ENCODE measurements around the gene COL19A1. TPM values are rescaled to one million over a fixed set of nuclear protein-coding genes. Genes with fewer than 3 reads are reported as not detected.

COL19A1 gene
- total and polyA plus RNA-seq, 3 donors from 2014 or later, result 0.30 to 2.5 (median 1.4) TPM

GRCh38 chr6:70028246-70028645 is 161.9 kb downstream of the COL19A1 start:
- TF ChIP-seq POLR2A (IDR thresholded peaks at IDR 0.05), result no peak
- TF ChIP-seq CTCF (IDR thresholded peaks at IDR 0.05), result no peak
- peak; percentile 21 for DNase-seq
- WGBS, 2 donors, result 53 to 57% methylated on average over 1 of the region's 1 CpG
- Histone ChIP-seq H3K27ac (no peak overlapping the region), H3K4me1 (no peaks in the 10 kb centered on the region), H3K27me3 (no peaks in the 10 kb centered on the region), H3K4me3 (no peak overlapping the region), H3K9me3 (no peaks in the 10 kb centered on the region), H3K36me3 (ENCODE audit: low read depth, missing control alignments) (no peaks in the 10 kb centered on the region)
- intact Hi-C loops (cut with DNase I; ENCODE audit: low total_unique reads), result no loop called here

- no peak for TF ChIP-seq CTCF (IDR thresholded peaks at IDR 0.05)
- TF ChIP-seq POLR2A (IDR thresholded peaks at IDR 0.05), result no peak
- H3K36me3 ChIP-seq (ENCODE audit: low read depth, missing control alignments), result no peaks in the 10 kb centered on the region
- no peaks in the 10 kb centered on the region for H3K27me3 ChIP-seq
- H3K4me1 ChIP-seq, result no peaks in the 10 kb centered on the region
- no peak for DNase-seq
- no peak overlapping the region for H3K4me3 ChIP-seq
- no peaks in the 10 kb centered on the region for H3K9me3 ChIP-seq
- no peak overlapping the region for H3K27ac ChIP-seq
- intact Hi-C loops (cut with DNase I; ENCODE audit: low total_unique reads), result no loop called here
Measured at GRCh38 chr6:70028926-70029325, 162.6 kb downstream of the COL19A1 start.

- TF ChIP-seq POLR2A (IDR thresholded peaks at IDR 0.05) (no peak), CTCF (IDR thresholded peaks at IDR 0.05) (no peak)
- WGBS, 2 donors, result 90 to 91% methylated on average over 3 of the region's 3 CpGs
Measured at GRCh38 chr6:70033781-70034180, 167.4 kb downstream of the COL19A1 start.

GRCh38 chr6:70037445-70037844 is 171.1 kb downstream of the COL19A1 start:
- 92 to 93% methylated on average over 1 of the region's 1 CpG for WGBS, 2 donors
- Histone ChIP-seq H3K27me3 (no peaks in the 10 kb centered on the region), H3K4me3 (no peak overlapping the region), H3K27ac (no peak overlapping the region), H3K36me3 (ENCODE audit: low read depth, missing control alignments) (no peaks in the 10 kb centered on the region), H3K4me1 (no peaks in the 10 kb centered on the region), H3K9me3 (no peaks in the 10 kb centered on the region)
- no peak for DNase-seq
- intact Hi-C loops (cut with DNase I; ENCODE audit: low total_unique reads), result no loop called here
- TF ChIP-seq CTCF (IDR thresholded peaks at IDR 0.05), result no peak
- no peak for TF ChIP-seq POLR2A (IDR thresholded peaks at IDR 0.05)

More at GRCh38 chr6:70033781-70034180, 167.4 kb downstream of the COL19A1 start:
- Histone ChIP-seq H3K27ac (no peak overlapping the region), H3K9me3 (no peaks in the 10 kb centered on the region), H3K4me3 (no peak overlapping the region), H3K27me3 (no peaks in the 10 kb centered on the region), H3K4me1 (no peaks in the 10 kb centered on the region), H3K36me3 (ENCODE audit: low read depth, missing control alignments) (no peaks in the 10 kb centered on the region)
- no peak for DNase-seq
- intact Hi-C loops (cut with DNase I; ENCODE audit: low total_unique reads), result no loop called here

GRCh38 chr6:70040766-70041165 is 174.4 kb downstream of the COL19A1 start:
- Histone ChIP-seq H3K27ac (no peak overlapping the region), H3K27me3 (no peaks in the 10 kb centered on the region), H3K4me3 (no peak overlapping the region), H3K36me3 (ENCODE audit: low read depth, missing control alignments) (no peaks in the 10 kb centered on the region), H3K9me3 (no peaks in the 10 kb centered on the region), H3K4me1 (no peaks in the 10 kb centered on the region)
- intact Hi-C loops (cut with DNase I; ENCODE audit: low total_unique reads), result no loop called here
- 39 to 40% methylated on average over 2 of the region's 2 CpGs for WGBS, 2 donors
- TF ChIP-seq POLR2A (IDR thresholded peaks at IDR 0.05), result no peak
- no peak for TF ChIP-seq CTCF (IDR thresholded peaks at IDR 0.05)
- no peak for DNase-seq
